HG03432 (cell line): ENCODE data around the gene ALG14.
"Not testable (repeated sequence)": the region's sequence is repeated elsewhere in the genome, so short reads cannot be mapped to it uniquely, and the experiment has no call there.

Experiments used
- ATAC-seq: cut with Tn5 transposase; IDR thresholded peaks from one replicate; pipeline ENCODE4 v1.9.1; 2021; ENCODE audit warnings: mild to moderate bottlenecking, moderate library complexity; ENCODE audit not compliant: unreplicated experiment

The ALG14 gene

DNA sequence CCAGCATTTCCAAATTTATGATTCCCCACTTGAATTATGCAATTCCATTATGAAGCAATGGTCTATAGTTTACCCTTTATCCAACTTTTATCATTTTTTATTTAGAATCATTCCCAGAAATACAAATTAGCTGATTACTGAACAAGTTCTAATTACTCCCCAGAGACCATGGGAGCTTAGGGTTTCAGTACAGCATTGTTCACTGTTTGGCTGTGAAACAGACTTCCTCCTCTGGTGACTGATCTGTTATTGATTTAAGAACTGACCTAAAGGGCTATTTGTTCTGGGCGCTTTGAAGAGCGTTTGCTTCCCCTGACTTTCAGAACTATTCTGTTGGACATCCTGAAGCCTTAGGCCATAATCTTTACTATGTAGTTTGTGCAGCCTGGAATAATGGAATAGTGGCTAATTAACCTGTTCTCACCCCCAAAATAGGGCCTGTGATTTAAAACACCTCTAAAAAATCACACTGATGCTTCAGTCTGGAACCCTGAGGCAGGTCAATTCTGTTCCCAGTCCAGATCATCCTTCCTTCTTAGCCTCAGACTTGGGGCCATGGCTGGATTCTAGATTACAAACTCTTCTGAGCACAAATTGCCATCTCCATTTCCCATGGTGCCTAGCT, 58.7 kb downstream of the ALG14 start:
- no peak for ATAC-seq

DNA sequence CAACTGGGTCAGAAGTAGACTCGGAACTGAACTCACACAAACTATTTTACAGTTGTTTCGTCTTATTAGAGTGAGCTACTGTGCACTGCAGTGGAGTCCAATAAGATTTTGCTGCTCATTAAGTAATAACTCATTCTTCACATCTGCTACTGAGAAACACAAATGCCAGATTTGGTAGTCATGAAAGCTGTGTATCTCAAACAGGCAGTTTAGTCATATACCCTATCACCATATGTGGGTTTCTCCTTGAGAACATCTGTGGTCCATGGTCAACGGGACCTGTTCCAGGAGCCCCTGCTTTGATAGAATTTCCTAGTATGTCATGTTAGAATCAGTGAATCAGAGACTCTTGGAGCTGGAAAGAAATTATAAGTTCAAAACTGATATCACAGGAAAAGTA, 60.4 kb downstream of the ALG14 start:
- ATAC-seq: no peak

DNA sequence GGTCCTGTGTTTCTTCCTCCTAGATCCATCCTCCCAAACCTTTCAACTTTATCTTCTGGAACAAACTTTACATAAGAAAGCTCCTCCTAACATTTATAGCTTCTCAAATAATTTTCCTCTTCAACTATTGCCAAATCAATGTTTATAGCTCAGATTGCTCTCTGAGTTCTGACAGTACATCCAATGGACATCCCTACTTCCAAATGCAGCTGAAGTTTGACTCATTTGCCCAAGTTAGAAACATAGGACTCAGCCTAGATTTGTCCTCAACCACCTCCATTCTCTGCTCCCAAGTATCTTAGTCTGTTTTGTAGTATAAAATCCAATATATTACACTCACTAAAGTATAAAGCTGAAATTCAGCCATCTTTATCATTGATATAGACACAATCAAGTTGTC, 62.6 kb downstream of the ALG14 start:
- no peak for ATAC-seq

DNA sequence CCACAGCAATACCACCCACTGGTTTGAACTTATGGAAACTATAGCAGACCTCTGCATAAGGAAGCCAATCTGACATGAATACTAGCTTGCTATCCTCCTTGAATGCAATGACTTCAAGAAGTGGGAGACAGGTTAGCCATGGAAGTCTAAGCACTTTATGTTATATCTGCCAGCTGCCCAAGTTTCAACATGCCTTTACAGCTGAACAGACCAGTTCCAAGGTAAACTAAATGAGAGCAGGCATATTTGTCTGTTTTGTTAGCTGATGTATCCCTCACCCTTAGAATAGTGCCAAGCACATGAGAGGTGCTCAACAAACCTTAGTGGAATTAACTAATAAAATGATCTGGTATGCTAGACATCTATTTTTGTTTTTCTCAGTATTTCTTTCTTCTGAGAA, 65.1 kb downstream of the ALG14 start:
- ATAC-seq: no peak

DNA sequence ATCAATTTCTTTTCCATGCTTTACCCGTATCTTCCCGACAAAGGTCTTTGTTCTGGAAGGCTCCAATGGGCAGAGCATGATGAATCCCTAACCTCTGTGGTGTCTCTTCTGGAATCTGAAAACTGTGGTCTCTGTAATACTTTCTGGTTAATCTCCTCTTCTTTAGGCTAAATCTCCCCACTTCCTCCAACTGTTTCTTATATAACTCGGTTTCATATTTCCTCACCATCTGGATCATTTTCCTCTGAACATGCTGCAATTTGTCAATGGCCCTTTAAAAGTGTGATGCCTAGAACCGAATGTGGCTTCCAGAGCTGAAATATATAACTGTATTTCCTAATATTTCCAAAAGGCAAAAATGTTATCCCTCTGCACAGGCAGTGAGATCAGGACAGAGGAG, 66.1 kb downstream of the ALG14 start:
- ATAC-seq: no peak

DNA sequence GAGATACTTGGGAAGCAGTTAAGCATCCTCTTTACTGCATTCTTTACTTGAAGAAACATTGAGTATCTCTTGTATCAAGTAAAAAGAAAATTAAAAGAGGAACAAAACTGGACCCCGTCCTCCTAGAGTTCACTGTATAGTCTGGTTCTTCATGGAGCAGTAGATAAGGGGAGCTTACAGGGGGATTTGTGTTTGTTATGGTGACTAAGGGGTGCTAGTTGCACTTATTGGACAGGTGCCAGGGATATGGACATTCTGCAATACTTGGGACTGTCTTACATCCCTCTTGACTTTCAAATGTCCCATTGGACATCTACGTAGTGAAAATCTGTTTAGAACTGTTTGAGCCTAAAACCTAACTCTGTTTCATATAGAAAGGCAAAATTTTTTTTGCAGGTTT, 67.2 kb downstream of the ALG14 start:
- ATAC-seq: no peak

DNA sequence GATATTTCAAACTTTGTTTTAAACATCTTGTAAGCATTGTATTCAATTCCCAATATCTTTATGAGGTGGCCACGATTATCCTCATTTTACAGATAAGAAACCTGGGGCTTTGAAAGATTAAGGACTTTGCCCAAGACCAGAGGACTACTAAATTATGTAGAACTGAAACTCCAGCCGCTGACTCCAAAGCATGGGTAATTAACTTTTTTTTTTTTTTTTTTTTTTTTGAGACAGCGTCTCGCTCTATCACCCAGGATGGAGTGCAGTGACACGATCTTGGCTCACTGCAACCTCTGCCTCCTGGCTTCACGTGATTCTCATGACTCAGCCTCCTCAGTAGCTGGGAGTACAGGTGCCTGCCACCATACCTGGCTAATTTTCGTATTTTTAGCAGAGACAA, 68.7 kb downstream of the ALG14 start:
- ATAC-seq: no peak

DNA sequence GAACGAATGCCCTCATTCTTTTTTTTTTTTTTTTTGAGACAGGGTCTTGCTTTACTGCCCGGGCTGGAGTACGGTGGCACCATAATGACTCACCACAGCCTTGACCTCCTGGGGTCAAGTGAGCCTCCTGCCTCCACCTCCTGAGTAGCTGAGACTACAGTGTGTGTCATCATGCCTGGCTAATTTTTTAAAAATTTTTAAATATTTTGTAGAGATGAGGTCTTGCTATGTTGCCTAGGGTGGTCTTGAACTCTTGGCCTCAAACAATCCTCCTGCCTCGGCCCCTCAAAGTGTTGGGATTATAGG, 69.4 kb downstream of the ALG14 start:
- no peak for ATAC-seq

DNA sequence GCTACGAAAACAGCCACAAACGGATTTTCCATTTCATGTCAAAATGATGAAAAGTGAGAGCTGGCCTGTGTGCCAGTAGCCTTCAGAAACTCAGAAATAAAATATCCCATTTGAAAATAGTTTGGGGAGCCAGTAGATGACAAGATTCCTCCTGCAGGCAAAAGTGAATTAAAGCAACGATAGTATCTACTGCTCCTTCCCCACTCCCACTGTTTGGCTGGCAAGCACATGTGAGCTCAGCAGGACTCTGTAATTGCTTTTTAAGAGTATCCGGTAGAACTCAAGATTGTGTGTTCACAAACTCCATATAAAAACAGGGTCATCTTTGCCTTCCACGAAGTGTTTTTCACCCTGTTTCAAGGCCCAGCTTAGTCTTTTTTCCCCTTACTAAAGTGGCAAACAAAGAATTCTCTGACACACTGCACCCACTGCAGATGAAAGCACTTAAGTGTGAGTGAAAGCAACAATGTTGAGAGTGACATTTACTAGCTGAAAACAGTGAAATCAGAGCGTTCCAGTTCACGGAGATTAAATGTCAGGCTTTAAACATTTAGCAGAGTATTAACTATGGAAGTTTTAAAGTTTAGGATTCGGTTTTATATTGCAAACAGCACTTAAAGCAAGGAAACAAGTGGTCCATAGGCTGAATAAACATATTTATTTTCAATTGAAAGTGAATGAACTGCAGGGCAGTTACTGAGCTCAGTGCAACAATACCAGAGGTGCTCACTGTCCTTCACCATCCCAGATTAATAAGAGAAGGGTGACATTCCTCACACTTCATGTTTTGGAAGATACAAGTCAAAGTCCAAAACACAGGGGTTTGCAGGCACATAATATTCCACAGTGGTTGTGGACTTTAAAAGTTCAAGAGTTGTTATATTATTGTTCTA, 70.0 kb downstream of the ALG14 start:
- no peak for ATAC-seq

DNA sequence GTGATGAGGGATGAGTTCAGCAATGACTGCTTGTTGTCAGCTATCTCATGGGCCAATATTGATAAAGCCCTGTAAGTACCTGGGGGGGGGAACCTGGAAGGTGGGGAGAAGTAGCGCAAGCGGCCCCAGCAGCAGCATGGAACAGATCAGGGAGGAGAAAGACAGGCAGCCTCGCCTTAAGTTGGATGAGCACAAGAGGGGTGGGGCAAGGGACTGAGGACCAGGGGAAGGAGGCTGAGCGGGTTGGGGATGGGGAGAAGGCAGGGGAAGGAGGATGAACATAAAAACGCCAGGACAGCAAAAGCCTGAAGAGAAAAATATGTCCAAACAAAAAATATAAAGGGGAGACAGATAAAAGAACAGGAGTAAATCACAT, 70.6 kb downstream of the ALG14 start:
- no peak for ATAC-seq

DNA sequence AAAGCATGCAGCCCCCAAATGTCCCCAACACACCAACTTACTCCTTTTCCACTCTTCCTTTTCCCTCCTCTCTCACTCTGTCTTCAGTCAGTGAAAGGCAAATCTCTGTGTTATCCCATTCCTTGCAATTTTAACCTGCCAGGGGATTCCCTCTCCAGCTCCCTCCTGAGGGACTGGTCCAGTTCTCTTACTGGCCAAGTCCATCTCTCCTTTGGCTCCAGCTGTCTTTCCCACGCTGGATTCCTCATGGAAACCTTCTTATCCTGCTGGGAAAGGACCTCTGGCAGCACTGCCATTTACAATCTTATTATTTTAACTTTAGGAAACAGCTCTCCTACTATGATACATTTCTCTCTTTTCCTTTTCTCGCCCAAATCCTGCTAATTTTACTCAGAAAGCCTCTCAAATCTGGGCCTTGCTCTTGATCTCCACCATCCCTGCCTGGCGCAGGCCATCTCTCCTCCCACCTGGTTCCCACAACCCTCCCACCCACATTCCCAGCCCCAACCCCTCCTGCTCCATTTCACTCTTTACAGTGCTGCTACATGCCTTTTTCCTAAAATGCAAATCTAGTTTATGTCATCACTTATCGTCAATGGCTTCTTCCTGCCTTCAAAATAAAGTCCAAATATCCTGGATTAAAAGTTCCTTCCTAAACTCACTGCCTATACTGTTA, 73.2 kb downstream of the ALG14 start:
- ATAC-seq: no peak

DNA sequence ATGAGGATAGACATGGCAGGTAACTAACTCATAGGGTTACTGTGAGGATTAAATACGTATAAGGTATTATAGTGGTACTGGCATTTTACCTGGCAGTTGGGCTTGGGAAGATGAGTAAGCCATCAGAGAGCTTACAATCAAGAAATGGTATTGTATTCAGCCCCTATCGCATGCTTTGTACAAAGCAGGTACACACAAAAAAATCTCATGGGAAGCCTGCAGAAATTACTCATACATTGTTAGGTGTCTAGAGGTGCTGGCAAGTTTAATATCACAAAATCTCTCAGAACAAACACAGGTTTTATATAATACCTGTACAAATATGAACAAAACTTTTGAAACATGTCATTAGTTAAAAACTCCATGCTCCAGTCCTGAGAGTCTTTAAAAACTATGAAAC, 74.0 kb downstream of the ALG14 start:
- ATAC-seq: no peak

DNA sequence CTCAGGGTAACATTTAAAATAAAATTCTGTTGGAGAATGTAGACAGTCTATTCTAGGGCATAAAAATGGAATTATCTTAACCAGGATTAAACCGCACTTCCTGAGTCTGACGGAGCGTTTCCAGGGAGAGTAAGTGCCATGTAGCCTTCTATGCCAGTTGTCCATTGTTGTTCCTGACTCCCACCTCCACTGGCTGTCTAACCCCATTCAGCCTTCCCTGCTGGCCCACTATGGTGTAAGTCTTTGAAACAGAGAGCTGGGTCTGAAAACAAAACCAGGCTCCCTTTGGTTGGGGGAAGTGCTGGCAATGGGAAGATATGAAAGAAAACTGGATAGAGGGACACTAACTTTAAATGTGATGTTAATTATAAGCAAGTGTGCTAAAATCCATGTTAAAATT, 74.6 kb downstream of the ALG14 start:
- no peak for ATAC-seq

DNA sequence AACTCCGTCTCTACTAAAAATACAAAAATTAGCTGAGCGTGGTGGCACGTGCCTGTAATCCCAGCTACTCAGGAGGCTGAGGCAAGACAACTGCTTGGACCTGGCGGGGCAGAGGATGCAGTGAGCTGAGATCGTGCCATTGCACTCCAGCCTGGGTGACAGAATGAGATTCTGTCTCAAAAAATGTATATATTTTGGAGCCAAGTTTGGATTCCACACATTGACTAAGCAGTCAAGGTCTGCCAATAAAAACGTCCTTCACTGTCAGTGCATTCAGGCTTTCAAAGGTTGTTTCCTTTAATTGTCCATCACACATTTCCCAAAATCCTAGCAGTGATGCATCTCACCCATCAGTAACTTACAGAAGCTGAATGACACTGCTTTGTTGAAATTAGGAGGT, 77.2 kb downstream of the ALG14 start:
- not testable (repeated sequence) for ATAC-seq

DNA sequence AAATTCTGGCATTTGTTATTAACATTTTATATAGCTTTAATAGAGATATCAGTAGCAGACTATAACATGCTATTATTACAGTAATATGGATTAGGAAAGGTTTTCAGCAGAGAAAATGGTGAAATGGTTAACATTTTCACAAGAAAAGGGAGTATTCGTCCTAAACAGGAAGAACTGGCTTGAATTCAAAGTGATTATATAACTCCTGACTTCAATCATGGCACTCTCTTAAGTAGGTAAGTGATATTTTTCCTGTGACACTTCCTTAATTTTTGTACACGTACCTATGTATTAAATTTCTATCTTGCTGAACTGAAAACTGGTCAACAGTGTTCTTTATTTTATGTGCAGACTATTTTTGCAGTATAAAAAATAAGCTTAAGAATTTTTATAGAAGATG, 77.9 kb downstream of the ALG14 start:
- no peak for ATAC-seq

DNA sequence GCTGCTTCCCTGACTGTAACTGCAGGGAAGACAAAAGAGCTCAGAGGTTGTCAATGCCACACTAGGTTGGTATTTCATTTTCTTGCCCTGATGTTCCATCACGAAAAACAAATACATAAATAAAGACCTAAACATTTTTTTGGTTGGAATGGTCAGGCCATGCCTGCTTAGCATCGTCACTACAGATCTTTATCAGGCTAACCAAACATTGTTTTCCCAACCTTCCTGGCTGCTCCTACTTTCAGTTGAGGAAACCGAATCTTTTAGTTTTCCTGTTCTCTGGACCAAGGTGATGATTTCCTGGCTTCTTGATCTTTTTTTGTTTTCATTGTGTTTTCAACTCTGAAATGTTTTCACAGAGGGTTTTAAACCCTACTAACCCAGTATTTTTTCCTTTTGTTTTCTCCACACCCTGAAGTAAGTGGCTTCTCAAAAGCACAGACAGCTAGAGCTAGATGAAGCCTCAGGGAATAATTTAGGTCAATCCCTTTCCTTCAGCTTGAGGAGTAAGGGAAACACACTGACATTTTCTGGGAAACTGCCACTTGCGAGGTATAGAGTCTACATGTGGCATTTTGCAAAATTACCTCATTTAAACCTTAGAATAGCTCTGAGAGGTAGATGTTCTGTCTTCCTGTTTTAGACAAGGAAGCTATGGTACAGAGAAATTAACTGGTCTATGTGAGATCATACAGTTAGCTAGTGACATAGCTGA, 78.7 kb downstream of the ALG14 start:
- no peak for ATAC-seq

DNA sequence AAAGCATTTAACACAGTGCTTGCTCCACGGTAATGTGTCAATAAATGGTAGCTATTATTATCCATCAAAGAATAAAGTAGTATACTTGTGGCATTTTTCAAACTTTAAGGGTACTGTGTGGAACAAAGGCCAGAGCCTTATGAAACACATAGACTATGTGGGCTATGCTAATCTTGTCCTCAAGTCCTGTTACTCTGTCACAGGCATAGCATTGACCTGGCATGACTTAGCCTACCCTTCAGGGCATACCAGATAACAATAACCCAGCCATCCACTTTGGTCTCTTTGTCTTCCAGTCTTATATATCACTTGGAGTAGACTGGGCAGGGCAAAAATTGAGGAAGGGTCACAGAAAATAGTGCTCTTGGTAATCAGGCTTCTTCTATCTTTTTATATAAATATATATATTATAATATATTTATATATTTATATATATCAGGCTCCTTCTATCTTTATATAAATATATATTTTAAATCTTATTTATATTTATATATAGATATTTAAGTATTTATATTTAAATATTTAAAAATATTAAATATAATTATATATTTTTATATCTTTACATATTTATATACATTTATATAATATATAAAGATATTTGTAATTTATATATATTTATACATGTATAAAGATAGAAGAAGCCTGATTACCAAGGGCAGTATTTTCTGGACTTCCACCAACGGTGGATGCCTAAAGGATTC, 79.7 kb downstream of the ALG14 start:
- ATAC-seq: no peak

DNA sequence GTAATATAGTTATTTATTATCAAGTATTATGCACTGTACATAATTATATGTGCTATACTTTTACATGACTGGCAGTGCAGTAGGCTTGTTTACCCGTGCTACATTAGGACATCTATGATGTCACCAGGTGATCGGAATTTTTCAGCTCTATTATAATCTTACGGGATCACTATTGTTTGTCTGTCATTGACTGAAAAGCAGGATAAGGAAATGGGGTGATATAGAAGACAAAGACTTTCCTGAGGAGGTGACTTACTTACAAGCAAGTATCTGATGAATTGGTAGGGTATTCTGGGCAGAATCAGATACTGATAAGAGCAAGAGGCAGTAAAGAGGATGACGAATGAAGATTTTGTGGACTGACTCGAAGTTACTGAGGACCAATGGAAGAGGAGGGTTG, 80.6 kb downstream of the ALG14 start:
- ATAC-seq: no peak

DNA sequence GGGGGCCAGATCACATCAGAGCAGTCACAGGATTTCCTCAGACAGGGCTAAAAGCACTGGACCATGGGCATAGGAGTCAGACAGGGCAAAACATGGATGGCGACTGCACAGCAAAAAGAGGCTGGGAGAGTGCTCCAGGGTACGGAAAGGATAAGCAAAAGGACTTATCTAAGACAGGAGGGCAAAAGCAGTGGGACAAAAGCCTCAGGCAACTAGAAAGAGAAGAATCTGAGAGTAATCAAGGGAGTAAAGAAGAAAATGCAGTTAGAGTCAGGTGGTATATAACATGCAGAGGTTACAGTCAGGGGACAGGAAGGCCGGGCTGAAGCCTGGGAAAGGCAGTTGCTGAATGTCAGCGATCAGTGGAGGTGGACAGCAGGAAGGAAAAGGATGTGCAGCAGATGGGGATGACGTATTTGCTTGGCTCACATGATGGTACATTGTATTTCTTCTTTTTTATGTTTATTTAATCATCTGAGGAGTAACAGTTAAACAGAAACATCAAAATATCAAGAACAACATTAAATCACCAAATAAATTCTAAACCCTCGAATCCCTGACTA, 82.8 kb downstream of the ALG14 start:
- ATAC-seq: no peak

DNA sequence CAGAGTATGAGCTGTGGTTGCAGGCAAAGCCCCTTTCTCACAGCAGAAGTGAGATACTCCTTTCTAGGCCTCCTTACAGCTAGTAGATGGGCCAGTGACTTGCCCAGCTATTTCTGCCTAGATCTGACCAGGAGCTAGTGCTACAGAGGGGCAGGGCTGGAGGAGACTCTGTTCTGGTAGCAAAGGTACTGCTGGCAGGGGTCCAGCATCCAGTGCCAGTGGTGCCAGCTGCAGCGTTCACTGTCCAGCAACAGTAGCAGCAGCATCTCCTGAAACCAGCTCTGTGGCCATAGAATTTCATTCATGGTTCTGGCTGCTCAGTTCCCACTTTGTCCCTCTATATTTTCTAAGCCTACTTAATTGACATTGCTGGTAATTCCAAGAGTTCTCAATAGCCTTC, 83.4 kb downstream of the ALG14 start:
- ATAC-seq: no peak

DNA sequence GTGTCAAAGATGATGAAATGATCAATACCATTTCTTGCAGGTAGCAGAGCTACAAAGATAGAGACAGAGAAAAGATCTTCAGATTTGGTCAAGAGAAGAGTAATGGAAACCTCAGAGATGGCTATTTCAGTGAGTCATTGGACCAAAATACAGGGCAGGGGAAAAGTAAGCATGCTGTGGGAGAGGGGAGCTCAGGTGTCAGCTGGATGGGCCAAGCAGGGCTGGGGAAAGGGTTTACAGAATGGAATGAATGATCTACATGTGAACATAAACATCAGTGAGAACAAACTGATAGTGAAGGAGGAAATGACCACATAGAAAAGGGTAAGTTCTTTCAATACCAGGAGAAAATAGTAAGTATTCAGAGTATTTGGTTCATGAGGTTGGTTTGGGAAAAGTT, 84.4 kb downstream of the ALG14 start:
- ATAC-seq: no peak
